HAP-1 (cell line): ENCODE data around the gene KDM4B.

Experiments used
- DNase-seq, 2 experiments: peaks; one replicate each; pipeline ENCODE4 v3.0.0-alpha.2; 2016 to 2020; ENCODE audit warnings: low spot score in 2 of 2
- H3K27me3 ChIP-seq: fragments of 250-450 bp; sonication (Bioruptor Pico); 2 replicates; pipeline ENCODE4 v1.5.1; 2020; ENCODE audit warnings: low read depth, mild to moderate bottlenecking, moderate library complexity
- H3K36me3 ChIP-seq: fragments of 250-450 bp; sonication (Bioruptor Pico); replicated peaks from 2 replicates; pipeline ENCODE4 v1.5.1; 2020; ENCODE audit warnings: mild to moderate bottlenecking
- H3K4me1 ChIP-seq: fragments of 250-450 bp; sonication (Bioruptor Pico); 2 replicates; pipeline ENCODE4 v1.5.1; 2020; ENCODE audit warnings: mild to moderate bottlenecking
- H3K4me3 ChIP-seq: fragments of 250-450 bp; sonication (Bioruptor Pico); 2 replicates; pipeline ENCODE4 v1.5.1; 2020; ENCODE audit warnings: mild to moderate bottlenecking, moderate library complexity
- H3K9me3 ChIP-seq: fragments of 250-450 bp; sonication (Bioruptor Pico); 2 replicates; pipeline ENCODE4 v1.5.1; 2020; ENCODE audit warnings: mild to moderate bottlenecking, moderate library complexity
- in situ Hi-C: fragments of 300-500 bp; cut with MboI; formaldehyde crosslinking; loops from 3 replicates; pipeline ENCODE4 v1.14.3; 2020; ENCODE audit warnings: low sequenced_read_pairs, inconsistent platforms, mixed read lengths

KDM4B gene

DNA sequence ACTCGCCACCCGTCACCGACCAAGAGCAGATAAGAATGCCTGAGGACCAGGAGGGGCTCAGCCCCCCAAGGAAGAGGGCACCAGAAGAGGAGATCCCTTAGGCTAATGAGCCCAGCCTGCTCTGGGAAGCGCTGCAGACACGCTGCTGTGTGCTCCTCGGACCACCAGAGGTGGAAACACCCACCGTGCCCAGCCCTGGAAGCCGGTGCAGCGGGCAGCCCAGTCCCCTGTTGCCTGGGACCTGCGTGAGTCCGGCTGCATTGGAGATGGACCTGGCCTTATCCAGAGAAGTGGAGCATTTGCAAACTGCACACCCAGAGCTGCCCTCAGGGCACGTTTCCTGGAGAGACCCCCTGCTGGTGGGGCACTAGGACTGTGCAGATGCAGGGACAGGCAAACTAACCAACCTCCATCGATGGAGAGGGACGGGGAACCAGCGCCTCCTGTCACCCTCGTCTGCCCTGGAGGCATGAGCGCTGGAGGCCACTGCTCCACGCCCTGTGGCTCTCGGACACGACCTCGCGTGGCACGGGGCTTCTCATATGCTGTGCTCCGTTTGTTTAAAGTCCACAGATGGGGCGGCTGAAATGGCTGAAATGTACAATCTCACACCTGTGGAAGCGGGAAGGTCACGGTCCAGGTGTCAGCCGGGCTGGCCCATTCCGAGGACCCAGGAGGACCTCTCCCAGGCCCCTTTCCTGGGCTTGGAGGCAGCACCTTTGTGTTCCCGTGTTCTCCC is 153.9 kb downstream of the KDM4B start:
- no peak overlapping the region for H3K4me3 ChIP-seq
- 0 out of 2 replicates have a peak, but pooled peaks cover 7% of the 10 kb centered on the region for H3K36me3 ChIP-seq
- in situ Hi-C loops = no loop called here
- no peaks in the 10 kb centered on the region for H3K9me3 ChIP-seq
- H3K4me1 ChIP-seq = no peaks in the 10 kb centered on the region
- DNase-seq = no peak
- H3K27me3 ChIP-seq = no peaks in the 10 kb centered on the region

DNA sequence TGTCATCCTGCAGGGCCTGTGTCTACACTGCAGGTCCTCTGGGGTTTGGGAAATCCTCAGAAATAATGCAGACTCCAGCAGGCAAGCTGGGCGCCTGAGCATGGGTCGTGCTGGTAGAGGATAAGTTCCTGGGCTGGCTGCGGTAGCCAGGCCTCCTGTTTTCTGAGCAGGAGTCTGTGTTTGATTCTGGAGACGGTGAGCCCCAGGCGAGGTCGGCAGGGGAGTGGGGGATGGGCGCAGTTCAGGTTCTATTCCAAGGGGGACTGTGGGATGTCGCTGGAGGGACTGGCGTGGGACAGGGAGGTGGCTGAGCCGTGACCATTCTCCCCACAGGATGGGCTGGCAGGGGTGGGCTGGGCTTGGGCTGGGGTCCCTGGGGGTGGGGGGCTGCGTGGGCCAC is 154.7 kb downstream of the KDM4B start:
- in situ Hi-C loops = no loop called here
- Histone ChIP-seq H3K4me3 (no peak overlapping the region), H3K9me3 (no peaks in the 10 kb centered on the region), H3K36me3 (0 out of 2 replicates have a peak, but pooled peaks cover 7% of the 10 kb centered on the region), H3K4me1 (no peaks in the 10 kb centered on the region), H3K27me3 (no peaks in the 10 kb centered on the region)
- DNase-seq = no peak

DNA sequence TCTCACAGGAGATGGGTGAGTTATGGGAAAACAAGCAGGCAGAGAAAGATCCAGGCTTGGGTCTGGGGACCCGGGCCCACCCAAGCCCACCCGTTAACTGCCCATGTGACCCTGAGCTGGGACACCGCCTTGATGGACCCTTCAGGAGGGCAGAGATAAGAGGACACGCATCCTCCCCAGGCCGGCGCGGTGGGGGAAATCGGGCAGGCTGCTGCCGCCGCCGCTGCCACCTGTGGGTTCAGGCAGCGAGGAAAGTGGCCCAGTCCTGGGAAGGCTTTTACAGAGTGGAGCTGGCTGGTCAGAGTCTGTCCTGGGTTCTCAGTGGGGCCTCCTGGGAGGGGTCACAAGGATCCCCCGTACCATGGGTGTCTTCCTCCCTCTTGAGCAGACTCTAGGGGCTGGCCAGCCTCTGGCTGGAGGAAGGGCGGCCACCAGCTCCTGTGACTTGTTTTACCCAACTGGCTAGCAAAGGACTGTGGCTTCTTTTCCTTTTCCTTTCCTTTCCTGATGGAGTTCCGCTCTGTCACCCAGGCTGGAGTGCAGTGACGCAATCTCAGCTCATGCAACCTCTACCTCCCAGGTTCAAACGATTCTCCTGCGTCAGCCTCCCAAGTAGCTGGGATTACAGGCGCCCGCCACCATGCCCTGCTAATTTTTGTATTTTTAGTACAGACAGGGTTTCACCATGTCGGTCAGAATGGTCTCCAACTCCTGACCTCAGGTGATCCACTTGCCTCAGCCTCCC is 155.4 kb downstream of the KDM4B start:
- no peaks in the 10 kb centered on the region for H3K9me3 ChIP-seq
- DNase-seq = no peak
- H3K27me3 ChIP-seq = no peaks in the 10 kb centered on the region
- in situ Hi-C loops = no loop called here
- 0 out of 2 replicates have a peak, but pooled peaks cover 7% of the 10 kb centered on the region for H3K36me3 ChIP-seq
- no peak overlapping the region for H3K4me3 ChIP-seq
- H3K4me1 ChIP-seq = no peaks in the 10 kb centered on the region

DNA sequence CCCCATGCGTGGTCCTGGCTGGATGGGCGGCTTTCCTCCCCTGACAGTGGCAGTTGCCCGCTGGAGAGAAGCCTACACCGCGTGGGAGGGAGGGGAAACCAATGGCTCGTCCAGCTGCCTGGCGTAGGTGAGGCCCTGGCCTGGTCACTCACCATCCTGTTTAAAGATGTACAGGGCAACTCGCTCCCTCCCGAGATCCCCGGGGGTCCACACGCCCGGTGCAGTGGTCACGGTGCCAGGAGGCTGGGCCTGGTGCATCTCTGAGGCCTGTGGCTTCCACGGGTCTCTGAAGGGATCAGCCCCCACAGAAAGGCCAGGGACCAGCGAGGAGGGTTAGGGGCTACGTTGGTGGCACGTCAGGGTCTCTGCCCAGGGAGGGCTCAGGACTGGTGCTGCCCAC is 156.5 kb downstream of the KDM4B start:
- Histone ChIP-seq H3K27me3 (no peaks in the 10 kb centered on the region), H3K4me1 (no peaks in the 10 kb centered on the region), H3K36me3 (0 out of 2 replicates have a peak, but pooled peaks cover 7% of the 10 kb centered on the region), H3K9me3 (no peaks in the 10 kb centered on the region), H3K4me3 (no peak overlapping the region)
- in situ Hi-C loops = no loop called here
- no peak for DNase-seq

DNA sequence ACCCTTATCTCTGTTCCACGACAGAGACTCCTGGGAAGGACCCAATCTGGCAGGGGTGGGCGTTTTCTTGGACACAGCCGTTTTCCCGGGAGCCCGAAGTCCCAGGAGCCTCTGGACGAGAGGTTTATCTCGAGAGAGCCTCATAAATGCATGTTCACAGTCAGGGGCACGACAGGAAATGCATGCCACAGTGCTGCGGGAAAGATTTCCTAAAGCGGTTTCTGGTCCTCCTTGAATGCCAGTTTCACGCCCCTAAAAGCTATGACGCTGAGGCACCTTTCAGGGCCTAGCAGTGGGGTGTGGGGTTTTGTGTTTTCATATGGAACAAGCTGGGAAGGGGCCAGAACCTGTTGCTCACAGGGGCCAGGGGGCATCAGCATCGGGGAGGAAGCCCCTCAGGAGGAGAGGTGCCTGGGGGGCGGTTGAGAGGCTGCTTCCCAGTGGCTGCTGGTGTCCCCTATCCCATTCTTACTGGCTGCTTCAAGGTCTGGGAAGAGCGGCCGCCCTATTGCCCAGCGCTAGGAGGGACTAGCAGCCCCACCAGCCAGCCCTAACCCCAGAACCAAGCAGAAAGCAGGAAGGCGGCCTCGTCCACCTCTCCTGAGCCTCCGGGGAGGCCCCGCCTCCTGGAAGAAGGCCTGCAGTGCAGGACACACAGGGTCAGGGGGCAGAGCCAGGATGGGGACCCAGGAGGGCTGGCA is 157.0 kb downstream of the KDM4B start:
- in situ Hi-C loops = no loop called here
- no peak for DNase-seq
- Histone ChIP-seq H3K4me1 (no peaks in the 10 kb centered on the region), H3K9me3 (no peaks in the 10 kb centered on the region), H3K27me3 (no peaks in the 10 kb centered on the region), H3K4me3 (no peak overlapping the region), H3K36me3 (0 out of 2 replicates have a peak, but pooled peaks cover 7% of the 10 kb centered on the region)

- Histone ChIP-seq H3K4me3 (no peak overlapping the region), H3K36me3 (0 out of 2 replicates have a peak, but pooled peaks cover 7% of the 10 kb centered on the region), H3K9me3 (no peaks in the 10 kb centered on the region), H3K4me1 (no peaks in the 10 kb centered on the region), H3K27me3 (no peaks in the 10 kb centered on the region)
- no peak for DNase-seq
- in situ Hi-C loops = no loop called here
Observed at GRCh38 chr19:5126498-5127223, 157.7 kb downstream of the KDM4B start.

GRCh38 chr19:5127717-5128116 is 158.8 kb downstream of the KDM4B start:
- DNase-seq = no peak
- H3K9me3 ChIP-seq = no peaks in the 10 kb centered on the region
- no peaks in the 10 kb centered on the region for H3K4me1 ChIP-seq
- peaks cover 4% of the 10 kb centered on the region; the same call in 1 of the 2 replicates for H3K36me3 ChIP-seq
- no peak overlapping the region for H3K4me3 ChIP-seq
- in situ Hi-C loops = no loop called here
- no peaks in the 10 kb centered on the region for H3K27me3 ChIP-seq

GRCh38 chr19:5128251-5128935 is 159.5 kb downstream of the KDM4B start:
- in situ Hi-C loops = no loop called here
- Histone ChIP-seq H3K27me3 (no peaks in the 10 kb centered on the region), H3K4me1 (no peaks in the 10 kb centered on the region), H3K9me3 (no peaks in the 10 kb centered on the region), H3K4me3 (no peak overlapping the region), H3K36me3 (no peaks in the 10 kb centered on the region; the same call in 1 of the 2 replicates)
- DNase-seq = no peak

DNA sequence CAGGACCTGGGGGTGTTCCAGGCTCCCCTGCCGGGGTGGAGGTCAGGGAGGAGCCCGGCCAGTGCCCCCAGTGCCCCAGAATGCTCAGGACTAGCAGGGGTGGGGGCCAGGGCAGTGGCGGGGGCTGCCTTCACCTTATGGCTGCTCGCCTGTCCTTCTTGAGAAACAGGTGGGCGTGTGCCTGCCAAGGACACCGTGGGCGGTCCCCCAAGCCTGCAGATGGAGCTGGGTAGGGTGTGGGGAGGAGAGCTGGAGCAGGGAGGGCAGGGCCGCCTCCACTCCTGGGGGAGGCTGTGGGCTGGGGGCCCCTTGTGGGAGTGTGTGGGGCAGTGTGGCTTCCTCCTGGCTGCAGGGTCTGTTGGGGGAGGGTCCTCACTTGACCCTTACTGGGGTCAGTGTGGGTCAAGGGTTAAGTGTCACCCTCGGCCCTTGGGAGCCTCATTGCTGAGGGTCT is 160.1 kb downstream of the KDM4B start:
- H3K9me3 ChIP-seq = no peaks in the 10 kb centered on the region
- H3K27me3 ChIP-seq = no peaks in the 10 kb centered on the region
- in situ Hi-C loops = no loop called here
- DNase-seq = no peak
- no peaks in the 10 kb centered on the region; the same call in 1 of the 2 replicates for H3K36me3 ChIP-seq
- no peak overlapping the region for H3K4me3 ChIP-seq
- no peaks in the 10 kb centered on the region for H3K4me1 ChIP-seq

GRCh38 chr19:5129691-5130090 is 160.8 kb downstream of the KDM4B start:
- no peaks in the 10 kb centered on the region for H3K4me1 ChIP-seq
- no peaks in the 10 kb centered on the region; the same call in none of the 2 replicates for H3K36me3 ChIP-seq
- no peaks in the 10 kb centered on the region for H3K9me3 ChIP-seq
- no peak for DNase-seq
- in situ Hi-C loops = no loop called here
- no peak overlapping the region for H3K4me3 ChIP-seq
- no peaks in the 10 kb centered on the region for H3K27me3 ChIP-seq

- in situ Hi-C loops = no loop called here
- Histone ChIP-seq H3K4me1 (no peaks in the 10 kb centered on the region), H3K4me3 (no peak overlapping the region), H3K36me3 (peaks cover 6% of the 10 kb centered on the region), H3K27me3 (no peaks in the 10 kb centered on the region), H3K9me3 (no peaks in the 10 kb centered on the region)
- no peak for DNase-seq
Observed at GRCh38 chr19:5130371-5131030, 161.6 kb downstream of the KDM4B start.

GRCh38 chr19:5131031-5131505 is 162.2 kb downstream of the KDM4B start:
- H3K9me3 ChIP-seq = no peaks in the 10 kb centered on the region
- H3K36me3 ChIP-seq = peaks cover 6% of the 10 kb centered on the region
- no peak for DNase-seq
- H3K4me1 ChIP-seq = no peaks in the 10 kb centered on the region
- no peaks in the 10 kb centered on the region for H3K27me3 ChIP-seq
- no peak overlapping the region for H3K4me3 ChIP-seq
- in situ Hi-C loops = no loop called here
